GM12891 (cell line): ENCODE measurements around the gene NUDCD3.

ENCODE experiments used
- DNase-seq: peaks from one replicate; pipeline ENCODE4 v3.0.0; 2011; ENCODE audit warnings: low spot score; ENCODE audit not compliant: insufficient read length
- FAIRE-seq: peaks from 2 replicates; lab custom pipeline; 2011; peaks lifted over from hg19 to GRCh38; lab: Jason Lieb, UNC
- PAX5 ChIP-seq: IDR thresholded peaks from 2 replicates; pipeline ENCODE4 v1.6.1; 2011; ENCODE audit warnings: low read length, moderate library complexity, mild to moderate bottlenecking; ENCODE audit not compliant: insufficient read depth, severe bottlenecking
- POLR2A ChIP-seq: IDR thresholded peaks from 2 replicates; pipeline ENCODE4 v1.6.1; 2011; ENCODE audit warnings: low read depth, low read length, control low read depth
- POLR2AphosphoS5 ChIP-seq: IDR thresholded peaks from 2 replicates; pipeline ENCODE4 v1.6.1; 2011; ENCODE audit warnings: low read depth, low read length, control low read depth
- POU2F2 ChIP-seq: IDR thresholded peaks from 2 replicates; pipeline ENCODE4 v1.6.1; 2011; ENCODE audit warnings: low read depth, mild to moderate bottlenecking, control low read depth, low read length, moderate library complexity
- SPI1 ChIP-seq: IDR thresholded peaks from 2 replicates; pipeline ENCODE4 v1.6.1; 2011; ENCODE audit warnings: low read depth, low read length, control low read depth
- TAF1 ChIP-seq: IDR thresholded peaks from 2 replicates; pipeline ENCODE4 v1.6.1; 2011; ENCODE audit warnings: low read depth, low read length, control low read depth

Gene NUDCD3

GRCh38 chr7:44403176-44403759, 87.2 kb downstream of the NUDCD3 start:
- DNase-seq (no peak), FAIRE-seq (no peak)
- TF ChIP-seq TAF1 (no peak), SPI1 (no peak), PAX5 (no peak), POLR2AphosphoS5 (no peak), POLR2A (no peak), POU2F2 (no peak)

GRCh38 chr7:44402401-44403060, 87.9 kb downstream of the NUDCD3 start:
- DNase-seq = no peak
- TF ChIP-seq POU2F2 = no peak
- FAIRE-seq = no peak

GRCh38 chr7:44401692-44402091, 88.8 kb downstream of the NUDCD3 start:
- TF ChIP-seq POLR2A = no peak
- no peak for TF ChIP-seq SPI1
- no peak for TF ChIP-seq TAF1
- TF ChIP-seq PAX5 = no peak
- no peak for TF ChIP-seq POU2F2
- no peak for TF ChIP-seq POLR2AphosphoS5
- FAIRE-seq (no peak), DNase-seq (no peak)

GRCh38 chr7:44400033-44400511, 90.4 kb downstream of the NUDCD3 start:
- TF ChIP-seq POU2F2 (no peak), SPI1 (no peak), POLR2AphosphoS5 (no peak), POLR2A (no peak), TAF1 (no peak), PAX5 (no peak)
- no peak for FAIRE-seq
- no peak for DNase-seq

- DNase-seq (no peak), FAIRE-seq (no peak)
- TF ChIP-seq POLR2A (no peak), TAF1 (no peak), POLR2AphosphoS5 (no peak)
Observed at GRCh38 chr7:44398953-44399574, 91.4 kb downstream of the NUDCD3 start.

GRCh38 chr7:44398511-44398911, 91.9 kb downstream of the NUDCD3 start:
- no peak for TF ChIP-seq SPI1
- no peak for TF ChIP-seq TAF1
- no peak for TF ChIP-seq POLR2AphosphoS5
- TF ChIP-seq PAX5 = no peak
- TF ChIP-seq POLR2A = no peak
- TF ChIP-seq POU2F2 = no peak
- no peak for FAIRE-seq
- DNase-seq = no peak

GRCh38 chr7:44396931-44397545, 93.4 kb downstream of the NUDCD3 start:
- TF ChIP-seq PAX5 (no peak), TAF1 (no peak), POLR2AphosphoS5 (no peak), POLR2A (no peak), POU2F2 (no peak)
- DNase-seq = no peak
- FAIRE-seq = no peak

- TF ChIP-seq POU2F2 (no peak), POLR2A (no peak), POLR2AphosphoS5 (no peak), PAX5 (no peak), SPI1 (no peak), TAF1 (no peak)
- FAIRE-seq (no peak), DNase-seq (no peak)
Observed at GRCh38 chr7:44396496-44396895, 94.0 kb downstream of the NUDCD3 start.

- DNase-seq = no peak
- FAIRE-seq = no peak
- TF ChIP-seq POLR2A (no peak), SPI1 (no peak)
Observed at GRCh38 chr7:44395067-44395466, 95.4 kb downstream of the NUDCD3 start.
